PFSK-1 (cell line): ENCODE data around the gene BAG2.

ENCODE experiments used
- POLR2AphosphoS5 ChIP-seq: IDR thresholded peaks from 2 replicates; pipeline ENCODE4 v1.6.1; 2012; ENCODE audit warnings: low read depth, mild to moderate bottlenecking, control low read depth, low read length, moderate library complexity
- TAF1 ChIP-seq: IDR thresholded peaks from 2 replicates; pipeline ENCODE4 v1.6.1; 2012; ENCODE audit warnings: low read length, control low read depth, borderline replicate concordance; ENCODE audit not compliant: insufficient read depth

DNA sequence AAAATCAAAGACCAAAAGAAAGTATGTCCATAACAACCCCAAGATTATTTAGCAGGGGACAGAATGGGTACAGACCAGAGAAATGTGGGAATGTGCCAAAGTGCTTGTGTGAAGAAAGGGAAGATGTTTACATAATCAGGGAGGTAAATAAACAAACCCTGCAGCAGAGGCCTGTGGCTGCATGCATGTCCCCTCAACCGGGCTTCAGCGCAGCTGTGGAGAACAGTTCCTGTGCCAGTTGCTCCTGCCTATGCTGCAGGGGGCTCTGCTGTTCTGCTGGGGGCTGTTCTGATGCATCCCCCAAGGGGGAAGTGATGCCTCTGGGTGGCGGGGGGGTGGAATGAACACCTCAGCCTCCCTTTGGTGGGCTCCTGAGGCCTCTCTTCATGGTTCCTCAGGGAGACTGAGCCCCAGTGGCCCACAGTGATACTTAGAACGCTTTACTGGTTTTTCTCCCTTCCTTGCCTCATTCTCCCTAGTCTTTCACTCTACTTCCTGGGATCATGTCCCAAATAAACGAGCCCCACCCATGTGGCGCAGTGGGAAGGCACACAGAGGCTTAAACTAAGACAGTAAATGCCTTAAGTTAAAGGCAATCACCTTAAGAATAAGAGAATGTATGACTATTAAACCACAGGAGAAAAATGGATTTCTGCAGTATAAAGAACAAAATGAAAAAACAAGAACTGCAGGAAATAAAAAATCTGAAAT, 27.0 kb downstream of the BAG2 start:
- TF ChIP-seq POLR2AphosphoS5 (no peak), TAF1 (no peak)
